Neural crest cell (in vitro differentiated cells): Measurements from ENCODE around the gene DUSP7. TPM values are rescaled to one million over a fixed set of nuclear protein-coding genes. Genes with fewer than 3 reads are reported as not detected.
"Not testable (repeated sequence)": the region's sequence is repeated elsewhere in the genome, so short reads cannot be mapped to it uniquely, and the experiment has no call there.

Source experiments
- DNase-seq: peaks from one replicate; pipeline ENCODE4 v3.0.0; 2021; ENCODE audit warnings: low read depth, mixed read lengths, low spot score
- H3K27ac Mint-ChIP-seq: one replicate; pipeline ENCODE4 v1.8.0; 2021; ENCODE audit warnings: mild to moderate bottlenecking, mixed read lengths; ENCODE audit not compliant: unreplicated experiment
- H3K27me3 Mint-ChIP-seq: 2 replicates; pipeline ENCODE4 v1.8.0; 2021; ENCODE audit warnings: low read depth, mild to moderate bottlenecking, mixed read lengths
- H3K36me3 Mint-ChIP-seq: 2 replicates; pipeline ENCODE4 v1.8.0; 2021; ENCODE audit warnings: low read depth, mild to moderate bottlenecking, mixed read lengths
- H3K4me1 Mint-ChIP-seq: 2 replicates; pipeline ENCODE4 v1.8.0; 2021; ENCODE audit warnings: mixed read lengths
- H3K4me3 Mint-ChIP-seq: one replicate; pipeline ENCODE4 v1.8.0; 2021; ENCODE audit warnings: mild to moderate bottlenecking, mixed read lengths
- H3K9me3 Mint-ChIP-seq: 2 replicates; pipeline ENCODE4 v1.8.0; 2021; ENCODE audit warnings: mixed read lengths
- total RNA-seq: library from RNA; stranded (reverse); gene quantifications from 2 replicates; pipeline ENCODE4 v1.2.1, GENCODE V29; 2021
- TF ChIP-seq, protein P1 (sequence below): fragments of 200-600 bp; sonication (generic); conservative IDR thresholded peaks from 2 replicates; pipeline ENCODE4 v1.5.0; 2021; ENCODE audit warnings: antibody characterized with exemption, mild to moderate bottlenecking

DUSP7 gene
- total RNA-seq, 1 donor from 2014 or later, result 24.2 TPM

DNA sequence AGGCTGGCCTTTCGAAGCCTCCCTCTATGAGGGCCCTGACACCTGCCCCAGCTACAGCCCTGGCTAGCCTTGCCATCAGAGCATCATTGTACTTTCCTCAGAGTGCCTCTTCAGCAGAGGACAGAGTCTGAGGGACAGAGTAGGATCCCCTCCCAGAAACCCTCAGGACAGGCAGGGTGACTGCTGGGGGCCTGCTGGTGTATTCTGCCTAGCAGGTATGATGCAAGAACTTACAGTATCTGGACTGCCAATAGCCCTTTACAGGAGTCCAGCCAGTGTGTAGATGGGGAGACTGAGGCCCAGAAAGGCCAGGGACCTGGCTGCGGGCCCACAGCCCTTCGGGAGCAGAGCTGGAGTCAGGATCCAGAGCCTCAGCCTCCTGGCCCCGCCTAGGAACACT is 19.1 kb downstream of the DUSP7 start:
- Mint-ChIP-seq H3K27me3 (no peaks in the 10 kb centered on the region), H3K4me1 (peaks cover 21% of the 10 kb centered on the region), H3K36me3 (no peaks in the 10 kb centered on the region), H3K4me3 (no peak overlapping the region), H3K9me3 (no peaks in the 10 kb centered on the region), H3K27ac (peak overlapping the region; percentile 78)
- DNase-seq, result no peak
- TF ChIP-seq, protein P1, sequence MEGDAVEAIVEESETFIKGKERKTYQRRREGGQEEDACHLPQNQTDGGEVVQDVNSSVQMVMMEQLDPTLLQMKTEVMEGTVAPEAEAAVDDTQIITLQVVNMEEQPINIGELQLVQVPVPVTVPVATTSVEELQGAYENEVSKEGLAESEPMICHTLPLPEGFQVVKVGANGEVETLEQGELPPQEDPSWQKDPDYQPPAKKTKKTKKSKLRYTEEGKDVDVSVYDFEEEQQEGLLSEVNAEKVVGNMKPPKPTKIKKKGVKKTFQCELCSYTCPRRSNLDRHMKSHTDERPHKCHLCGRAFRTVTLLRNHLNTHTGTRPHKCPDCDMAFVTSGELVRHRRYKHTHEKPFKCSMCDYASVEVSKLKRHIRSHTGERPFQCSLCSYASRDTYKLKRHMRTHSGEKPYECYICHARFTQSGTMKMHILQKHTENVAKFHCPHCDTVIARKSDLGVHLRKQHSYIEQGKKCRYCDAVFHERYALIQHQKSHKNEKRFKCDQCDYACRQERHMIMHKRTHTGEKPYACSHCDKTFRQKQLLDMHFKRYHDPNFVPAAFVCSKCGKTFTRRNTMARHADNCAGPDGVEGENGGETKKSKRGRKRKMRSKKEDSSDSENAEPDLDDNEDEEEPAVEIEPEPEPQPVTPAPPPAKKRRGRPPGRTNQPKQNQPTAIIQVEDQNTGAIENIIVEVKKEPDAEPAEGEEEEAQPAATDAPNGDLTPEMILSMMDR, result no peak

DNA sequence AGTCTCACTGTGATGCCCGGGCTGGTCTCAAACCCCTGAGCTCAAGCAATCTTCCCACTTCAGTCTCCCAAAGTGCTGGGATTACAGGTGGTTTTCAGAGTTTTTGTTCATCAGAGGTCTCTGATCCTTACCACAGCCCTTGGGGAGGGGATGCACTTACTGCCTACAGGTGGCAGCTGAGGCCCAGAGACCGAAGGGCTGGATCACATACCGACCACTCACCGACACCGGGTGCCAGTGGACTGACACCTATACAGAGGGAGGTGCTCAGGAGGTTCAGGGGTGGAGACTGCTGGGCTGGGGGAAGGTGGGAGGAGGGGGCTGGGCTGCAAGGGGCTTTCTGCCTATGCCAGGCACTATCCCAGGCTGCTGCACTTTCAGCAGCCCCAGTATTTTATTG is 19.5 kb downstream of the DUSP7 start:
- Mint-ChIP-seq H3K27ac (no peak overlapping the region), H3K36me3 (no peaks in the 10 kb centered on the region), H3K27me3 (no peaks in the 10 kb centered on the region), H3K9me3 (no peaks in the 10 kb centered on the region), H3K4me3 (no peak overlapping the region), H3K4me1 (peaks cover 25% of the 10 kb centered on the region)
- DNase-seq, result no peak
- TF ChIP-seq, protein P1, result no peak

DNA sequence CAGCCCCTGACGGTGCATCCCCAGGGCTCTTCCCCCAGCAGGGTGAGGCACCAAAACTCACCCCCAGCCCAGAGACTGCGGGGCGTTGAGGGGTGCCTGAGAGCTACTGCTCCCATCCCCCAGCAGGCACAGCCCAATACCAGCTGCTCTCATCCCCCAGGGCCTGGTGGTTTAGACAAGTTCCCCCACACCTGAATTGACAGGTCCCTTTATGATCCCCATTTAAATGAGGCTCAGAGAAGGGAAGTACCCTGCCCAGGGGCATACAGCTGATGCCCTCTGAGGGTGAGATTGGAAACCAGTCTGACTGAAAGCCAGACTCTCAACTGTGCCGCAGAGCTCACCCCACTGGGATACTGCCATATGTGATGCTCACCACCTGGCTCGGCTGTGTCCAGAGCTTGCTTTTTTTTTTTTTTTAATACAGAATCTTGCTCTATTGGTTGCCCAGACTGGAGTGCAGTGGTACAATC is 20.1 kb downstream of the DUSP7 start:
- Mint-ChIP-seq H3K36me3 (no peaks in the 10 kb centered on the region), H3K4me1 (peaks cover 23% of the 10 kb centered on the region), H3K27ac (no peak overlapping the region), H3K27me3 (no peaks in the 10 kb centered on the region), H3K4me3 (no peak overlapping the region), H3K9me3 (no peaks in the 10 kb centered on the region)
- TF ChIP-seq, protein P1, result no peak
- DNase-seq, result no peak

DNA sequence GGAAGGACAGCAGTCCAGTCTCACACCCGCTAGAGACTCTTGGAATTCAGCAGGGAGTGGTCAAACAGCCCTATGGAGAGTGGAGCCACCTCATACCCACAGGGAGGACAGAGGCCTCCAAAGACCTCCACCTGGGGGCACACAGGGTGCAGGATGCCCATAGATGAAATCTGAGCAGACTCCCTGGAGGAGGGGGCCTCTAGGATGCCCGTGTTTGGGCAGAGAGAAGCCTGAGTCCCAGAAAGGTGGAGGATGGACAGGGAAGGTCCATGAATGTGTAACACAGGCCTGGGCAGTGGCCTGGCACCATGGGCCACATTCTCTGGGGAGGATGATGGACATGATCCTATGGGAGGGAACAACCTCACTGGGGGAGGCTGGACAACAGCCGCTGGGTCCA is 21.7 kb downstream of the DUSP7 start:
- Mint-ChIP-seq H3K9me3 (no peaks in the 10 kb centered on the region), H3K27ac (no peak overlapping the region), H3K27me3 (no peaks in the 10 kb centered on the region), H3K4me3 (no peak overlapping the region), H3K36me3 (no peaks in the 10 kb centered on the region), H3K4me1 (peaks cover 8% of the 10 kb centered on the region)
- TF ChIP-seq, protein P1, result no peak
- DNase-seq, result no peak

DNA sequence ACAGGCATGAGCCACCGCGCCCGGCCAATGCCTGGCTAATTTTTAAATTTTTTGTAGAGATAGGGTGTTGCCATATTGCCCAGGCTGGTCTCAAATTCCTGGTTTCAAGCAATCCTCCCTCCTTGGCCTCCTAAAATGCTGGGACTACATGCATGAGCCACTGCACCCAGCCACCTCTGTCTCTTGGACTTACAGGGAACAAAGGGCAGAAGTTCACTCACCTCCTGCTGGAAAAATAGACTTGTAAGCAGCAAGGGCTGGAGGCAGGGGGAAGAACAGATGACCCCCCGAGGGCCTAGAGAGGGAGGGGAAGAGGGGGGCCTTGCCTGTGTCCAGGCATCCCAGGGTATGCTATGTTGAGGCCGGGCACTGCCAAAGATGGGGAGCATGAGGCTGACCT is 22.2 kb downstream of the DUSP7 start:
- H3K4me3 Mint-ChIP-seq, result no peak overlapping the region
- peaks cover 5% of the 10 kb centered on the region for H3K4me1 Mint-ChIP-seq
- H3K9me3 Mint-ChIP-seq, result no peaks in the 10 kb centered on the region
- H3K36me3 Mint-ChIP-seq, result no peaks in the 10 kb centered on the region
- no peak overlapping the region for H3K27ac Mint-ChIP-seq
- TF ChIP-seq, protein P1, result no peak
- H3K27me3 Mint-ChIP-seq, result no peaks in the 10 kb centered on the region
- no peak for DNase-seq

DNA sequence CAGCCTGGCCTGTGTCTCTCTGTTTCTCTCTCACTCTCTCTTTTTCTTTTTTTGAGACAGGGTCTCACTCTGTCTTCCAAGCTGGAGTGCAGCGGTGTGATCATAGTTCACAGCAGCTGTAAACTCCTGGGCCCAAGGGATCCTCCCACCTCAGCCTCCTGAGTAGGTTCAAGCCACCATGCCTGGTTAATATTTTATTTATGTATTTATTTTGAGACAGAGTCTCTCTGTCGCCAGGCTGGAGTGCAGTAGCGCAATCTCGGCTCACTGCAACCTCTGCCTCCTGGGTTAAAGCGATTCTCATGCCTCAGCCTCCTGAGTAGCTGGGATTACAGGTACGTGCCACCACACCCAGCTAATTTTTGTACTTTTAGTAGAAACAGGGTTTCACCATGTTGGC is 22.6 kb downstream of the DUSP7 start:
- not testable (repeated sequence) for H3K27me3 Mint-ChIP-seq, H3K9me3 Mint-ChIP-seq, H3K4me3 Mint-ChIP-seq, H3K36me3 Mint-ChIP-seq, DNase-seq, H3K27ac Mint-ChIP-seq, H3K4me1 Mint-ChIP-seq
